Liver (tissue), 9 donors: ENCODE measurements around the gene DNAH8. TPM values are rescaled to one million over a fixed set of nuclear protein-coding genes. Genes with fewer than 3 reads are reported as not detected.

Experiments used
- DNase-seq: peaks from one replicate; pipeline ENCODE4 v3.0.0-alpha.2; 2017; ENCODE audit warnings: low spot score
- H3K27ac ChIP-seq, 2 donors: one replicate each; pipeline ENCODE4 v1.7.0; 2013; ENCODE audit warnings: inconsistent platforms in 2 of 2, low read length in 2 of 2, control low read depth in 1 of 2, low read depth in 1 of 2, mild to moderate bottlenecking in 1 of 2
- H3K27me3 ChIP-seq, 4 donors: one replicate each; pipeline versions ENCODE4 v1.6.1 to v1.7.0; 2013; ENCODE audit warnings: low read length in 3 of 4, inconsistent platforms in 1 of 4, mild to moderate bottlenecking in 1 of 4, moderate library complexity in 1 of 4; ENCODE audit not compliant: control insufficient read depth in 4 of 4, insufficient read depth in 4 of 4
- H3K36me3 ChIP-seq, 4 donors: one replicate each; pipeline versions ENCODE4 v1.6.1 to v1.7.0; 2013; ENCODE audit warnings: low read length in 3 of 4, mild to moderate bottlenecking in 3 of 4, low read depth in 1 of 4, moderate library complexity in 1 of 4; ENCODE audit not compliant: control insufficient read depth in 4 of 4, insufficient read depth in 3 of 4
- H3K4me1 ChIP-seq, 4 donors: one replicate each; pipeline versions ENCODE4 v1.6.1 to v1.7.0; 2013; ENCODE audit warnings: low read length in 3 of 4, mild to moderate bottlenecking in 3 of 4, moderate library complexity in 1 of 4; ENCODE audit not compliant: control insufficient read depth in 4 of 4, insufficient read depth in 4 of 4
- H3K4me3 ChIP-seq, 3 donors: one replicate each; pipeline versions ENCODE4 v1.6.1 to v1.7.0; 2013; ENCODE audit warnings: low read length in 3 of 3, control low read depth in 1 of 3, low read depth in 1 of 3, mild to moderate bottlenecking in 1 of 3
- H3K9ac ChIP-seq, 2 donors: one replicate each; pipeline ENCODE4 v1.7.0; 2013; ENCODE audit warnings: low read length in 2 of 2, mild to moderate bottlenecking in 2 of 2, moderate library complexity in 2 of 2, control low read depth in 1 of 2, low read depth in 1 of 2
- H3K9me3 ChIP-seq, 4 donors: one replicate each; pipeline versions ENCODE4 v1.6.1 to v1.7.0; 2013; ENCODE audit warnings: low read length in 3 of 4; ENCODE audit not compliant: control insufficient read depth in 4 of 4
- FOXA1 ChIP-seq: IDR thresholded peaks from 2 replicates; pipeline ENCODE4 v1.6.1; 2016; ENCODE audit warnings: antibody characterized with exemption
- FOXA2 ChIP-seq: IDR thresholded peaks from 2 replicates; pipeline ENCODE4 v1.6.1; 2016; ENCODE audit warnings: antibody characterized with exemption
- GABPA ChIP-seq, 2 donors: IDR thresholded peaks in 1 of 2; conservative IDR thresholded peaks in 1 of 2; 2 replicates each; pipeline ENCODE4 v1.6.1; 2016; ENCODE audit warnings: antibody characterized with exemption in 2 of 2, mild to moderate bottlenecking in 1 of 2, moderate library complexity in 1 of 2
- HNF4G ChIP-seq: IDR thresholded peaks from 2 replicates; pipeline ENCODE4 v1.6.1; 2016; ENCODE audit warnings: antibody characterized with exemption
- RAD21 ChIP-seq, 2 donors: IDR thresholded peaks; 2 replicates each; pipeline ENCODE4 v1.6.1; 2016; ENCODE audit warnings: antibody characterized with exemption in 2 of 2, mild to moderate bottlenecking in 2 of 2
- SP1 ChIP-seq: IDR thresholded peaks from 2 replicates; pipeline ENCODE4 v1.6.1; 2018; ENCODE audit warnings: antibody characterized with exemption, mild to moderate bottlenecking
- YY1 ChIP-seq: IDR thresholded peaks from 2 replicates; pipeline ENCODE4 v1.6.1; 2016; ENCODE audit warnings: antibody characterized with exemption, mild to moderate bottlenecking
- WGBS: extraction: QIAGEN DNeasy Blood & Tissue Kit; methylation state at CpG from one replicate; pipeline ENCODE4 v1.1.7; 2013; 5-methylcytosine and 5-hydroxymethylcytosine counted together
- polyA plus RNA-seq, 2 donors: library from polyadenylated mRNA; stranded (reverse) in 1 of 2; unstranded in 1 of 2; fragments of 200-250 nt in 1 of 2; fragments of >200 nt in 1 of 2; fragmentation: Nextera tagmentation in 1 of 2; extraction: Ambion mirVana in 1 of 2; gene quantifications; one replicate each; pipeline versions ENCODE4 v1.2.1 to v1.2.3, GENCODE V29; 2013 to 2015
- total RNA-seq, 2 donors: library from RNA; depleted of rRNA; stranded (reverse); fragments of >200 nt; gene quantifications; one replicate each; pipeline ENCODE4 v1.2.3, GENCODE V29; 2014
- TF ChIP-seq, protein P1 (sequence below): fragments of 150-350 bp; IDR thresholded peaks from 2 replicates; pipeline ENCODE4 v1.5.1; 2017; ENCODE audit warnings: improper control_type of control experiment, low read depth, low read length; ENCODE audit not compliant: missing input control
- TF ChIP-seq, protein P2 (sequence below): IDR thresholded peaks from 2 replicates; pipeline ENCODE4 v1.6.1; 2016; ENCODE audit warnings: antibody characterized with exemption
- TF ChIP-seq, protein P3 (sequence below): IDR thresholded peaks from 2 replicates; pipeline ENCODE4 v1.6.1; 2016; ENCODE audit warnings: antibody characterized with exemption, mild to moderate bottlenecking
- TF ChIP-seq, protein P4 (sequence below): IDR thresholded peaks from 2 replicates; pipeline ENCODE4 v1.6.1; 2016; ENCODE audit warnings: antibody characterized with exemption
- TF ChIP-seq, protein P5 (sequence below): IDR thresholded peaks from 2 replicates; pipeline ENCODE4 v1.6.1; 2016; ENCODE audit warnings: antibody characterized with exemption
- donor health status: healthy.
- donor health status: healthy.
- donor health status: healthy.
- donor health status: healthy.
- donor health status: healthy.

The DNAH8 gene
- total and polyA plus RNA-seq, 4 donors, result under 0.01 to 0.05 TPM; not detected in 2

DNA sequence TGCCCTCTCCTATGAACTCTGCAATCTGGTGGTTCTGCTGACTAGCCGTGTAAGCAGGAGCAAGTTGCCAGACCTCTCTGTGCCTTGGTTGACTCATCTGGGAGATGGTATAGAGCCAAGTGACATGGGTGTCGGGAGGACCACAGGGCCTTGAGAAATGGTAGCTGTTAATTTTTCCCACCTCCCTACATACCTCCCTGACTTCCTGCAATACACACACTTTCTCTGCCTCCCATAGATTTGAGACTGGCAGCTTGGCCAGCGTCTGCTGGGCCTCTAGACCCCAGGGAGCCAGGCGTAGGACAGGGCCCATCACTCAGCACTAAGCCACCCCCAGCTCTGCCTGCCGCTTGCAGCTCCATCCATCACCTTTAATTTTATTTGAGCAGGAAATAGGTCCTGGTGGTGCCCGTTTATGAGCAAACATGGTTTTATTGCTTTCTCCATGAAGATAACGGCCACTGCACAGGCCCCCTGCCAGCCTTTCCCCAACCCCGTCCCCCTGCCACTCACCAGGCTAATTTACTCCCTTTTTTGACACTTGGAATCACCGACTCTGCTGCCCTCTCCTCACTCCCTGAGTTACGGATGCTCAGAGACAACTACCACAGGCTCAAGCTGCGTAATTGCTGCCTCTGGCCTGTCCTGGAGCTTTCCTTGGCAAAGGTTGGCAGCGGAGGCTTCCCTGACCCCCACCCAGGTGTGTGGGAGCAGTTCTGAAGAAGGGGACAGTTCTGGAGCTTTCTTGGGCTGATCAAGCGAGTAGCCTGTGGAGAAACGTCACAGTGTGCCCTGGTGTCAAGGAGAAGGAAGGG is 344.6 kb downstream of the DNAH8 start (continued):
- TF ChIP-seq, protein P1, sequence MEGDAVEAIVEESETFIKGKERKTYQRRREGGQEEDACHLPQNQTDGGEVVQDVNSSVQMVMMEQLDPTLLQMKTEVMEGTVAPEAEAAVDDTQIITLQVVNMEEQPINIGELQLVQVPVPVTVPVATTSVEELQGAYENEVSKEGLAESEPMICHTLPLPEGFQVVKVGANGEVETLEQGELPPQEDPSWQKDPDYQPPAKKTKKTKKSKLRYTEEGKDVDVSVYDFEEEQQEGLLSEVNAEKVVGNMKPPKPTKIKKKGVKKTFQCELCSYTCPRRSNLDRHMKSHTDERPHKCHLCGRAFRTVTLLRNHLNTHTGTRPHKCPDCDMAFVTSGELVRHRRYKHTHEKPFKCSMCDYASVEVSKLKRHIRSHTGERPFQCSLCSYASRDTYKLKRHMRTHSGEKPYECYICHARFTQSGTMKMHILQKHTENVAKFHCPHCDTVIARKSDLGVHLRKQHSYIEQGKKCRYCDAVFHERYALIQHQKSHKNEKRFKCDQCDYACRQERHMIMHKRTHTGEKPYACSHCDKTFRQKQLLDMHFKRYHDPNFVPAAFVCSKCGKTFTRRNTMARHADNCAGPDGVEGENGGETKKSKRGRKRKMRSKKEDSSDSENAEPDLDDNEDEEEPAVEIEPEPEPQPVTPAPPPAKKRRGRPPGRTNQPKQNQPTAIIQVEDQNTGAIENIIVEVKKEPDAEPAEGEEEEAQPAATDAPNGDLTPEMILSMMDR, result no peak
- no peak for TF ChIP-seq YY1

DNA sequence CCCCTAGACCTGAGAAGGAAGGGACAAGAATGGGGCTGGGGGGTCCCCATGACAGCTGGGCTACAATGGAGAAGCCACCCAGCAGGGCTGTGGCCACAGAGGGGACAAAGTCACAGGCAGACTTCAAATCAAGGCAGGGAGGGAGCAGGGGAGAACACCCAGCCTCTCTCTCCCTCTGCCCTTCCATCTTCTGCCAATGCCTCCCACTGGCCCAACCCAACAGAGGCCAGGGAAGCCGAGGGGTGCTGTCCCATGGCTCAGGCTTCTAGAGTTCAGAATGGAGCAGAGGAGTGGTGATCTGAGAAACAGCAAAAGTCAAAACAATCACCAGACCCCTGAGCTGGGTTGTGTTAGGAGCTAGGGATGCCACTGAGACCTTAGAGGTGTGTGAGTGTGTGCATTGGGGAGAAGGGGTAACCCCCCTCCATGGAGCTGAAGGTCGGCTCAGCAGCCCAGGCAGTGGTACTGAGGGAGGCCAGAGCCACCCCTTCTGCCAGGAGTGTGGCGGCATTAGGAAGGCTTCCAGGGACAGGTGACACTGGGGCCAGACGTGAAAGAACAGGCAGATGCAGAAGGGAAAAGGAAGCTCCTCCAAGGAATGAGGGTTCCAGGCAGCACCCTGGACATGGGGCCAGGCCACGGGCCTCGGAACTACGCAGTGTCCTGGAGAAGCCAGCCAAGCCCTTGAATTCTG is 345.5 kb downstream of the DNAH8 start:
- no peak overlapping the region for H3K4me3 ChIP-seq
- peaks cover 0 to 2% (median 0%) of the 10 kb centered on the region in 4 donors for H3K4me1 ChIP-seq
- no peak overlapping the region for H3K9ac ChIP-seq
- DNase-seq, result no peak
- TF ChIP-seq YY1 (no peak), FOXA1 (no peak), RAD21 (IDR thresholded peaks at IDR 0.05) (no peak), GABPA (IDR thresholded peaks at IDR 0.05 in 1 of 2, conservative IDR thresholded peaks at IDR 0.05 in 1 of 2) (no peak), SP1 (no peak), FOXA2 (no peak), HNF4G (no peak)
- TF ChIP-seq, protein P1, result no peak
- TF ChIP-seq, protein P2, sequence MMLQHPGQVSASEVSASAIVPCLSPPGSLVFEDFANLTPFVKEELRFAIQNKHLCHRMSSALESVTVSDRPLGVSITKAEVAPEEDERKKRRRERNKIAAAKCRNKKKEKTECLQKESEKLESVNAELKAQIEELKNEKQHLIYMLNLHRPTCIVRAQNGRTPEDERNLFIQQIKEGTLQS, result no peak
- TF ChIP-seq, protein P3, sequence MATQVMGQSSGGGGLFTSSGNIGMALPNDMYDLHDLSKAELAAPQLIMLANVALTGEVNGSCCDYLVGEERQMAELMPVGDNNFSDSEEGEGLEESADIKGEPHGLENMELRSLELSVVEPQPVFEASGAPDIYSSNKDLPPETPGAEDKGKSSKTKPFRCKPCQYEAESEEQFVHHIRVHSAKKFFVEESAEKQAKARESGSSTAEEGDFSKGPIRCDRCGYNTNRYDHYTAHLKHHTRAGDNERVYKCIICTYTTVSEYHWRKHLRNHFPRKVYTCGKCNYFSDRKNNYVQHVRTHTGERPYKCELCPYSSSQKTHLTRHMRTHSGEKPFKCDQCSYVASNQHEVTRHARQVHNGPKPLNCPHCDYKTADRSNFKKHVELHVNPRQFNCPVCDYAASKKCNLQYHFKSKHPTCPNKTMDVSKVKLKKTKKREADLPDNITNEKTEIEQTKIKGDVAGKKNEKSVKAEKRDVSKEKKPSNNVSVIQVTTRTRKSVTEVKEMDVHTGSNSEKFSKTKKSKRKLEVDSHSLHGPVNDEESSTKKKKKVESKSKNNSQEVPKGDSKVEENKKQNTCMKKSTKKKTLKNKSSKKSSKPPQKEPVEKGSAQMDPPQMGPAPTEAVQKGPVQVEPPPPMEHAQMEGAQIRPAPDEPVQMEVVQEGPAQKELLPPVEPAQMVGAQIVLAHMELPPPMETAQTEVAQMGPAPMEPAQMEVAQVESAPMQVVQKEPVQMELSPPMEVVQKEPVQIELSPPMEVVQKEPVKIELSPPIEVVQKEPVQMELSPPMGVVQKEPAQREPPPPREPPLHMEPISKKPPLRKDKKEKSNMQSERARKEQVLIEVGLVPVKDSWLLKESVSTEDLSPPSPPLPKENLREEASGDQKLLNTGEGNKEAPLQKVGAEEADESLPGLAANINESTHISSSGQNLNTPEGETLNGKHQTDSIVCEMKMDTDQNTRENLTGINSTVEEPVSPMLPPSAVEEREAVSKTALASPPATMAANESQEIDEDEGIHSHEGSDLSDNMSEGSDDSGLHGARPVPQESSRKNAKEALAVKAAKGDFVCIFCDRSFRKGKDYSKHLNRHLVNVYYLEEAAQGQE, result no peak
- TF ChIP-seq, protein P4, sequence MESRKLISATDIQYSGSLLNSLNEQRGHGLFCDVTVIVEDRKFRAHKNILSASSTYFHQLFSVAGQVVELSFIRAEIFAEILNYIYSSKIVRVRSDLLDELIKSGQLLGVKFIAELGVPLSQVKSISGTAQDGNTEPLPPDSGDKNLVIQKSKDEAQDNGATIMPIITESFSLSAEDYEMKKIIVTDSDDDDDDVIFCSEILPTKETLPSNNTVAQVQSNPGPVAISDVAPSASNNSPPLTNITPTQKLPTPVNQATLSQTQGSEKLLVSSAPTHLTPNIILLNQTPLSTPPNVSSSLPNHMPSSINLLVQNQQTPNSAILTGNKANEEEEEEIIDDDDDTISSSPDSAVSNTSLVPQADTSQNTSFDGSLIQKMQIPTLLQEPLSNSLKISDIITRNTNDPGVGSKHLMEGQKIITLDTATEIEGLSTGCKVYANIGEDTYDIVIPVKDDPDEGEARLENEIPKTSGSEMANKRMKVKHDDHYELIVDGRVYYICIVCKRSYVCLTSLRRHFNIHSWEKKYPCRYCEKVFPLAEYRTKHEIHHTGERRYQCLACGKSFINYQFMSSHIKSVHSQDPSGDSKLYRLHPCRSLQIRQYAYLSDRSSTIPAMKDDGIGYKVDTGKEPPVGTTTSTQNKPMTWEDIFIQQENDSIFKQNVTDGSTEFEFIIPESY, result no peak
- TF ChIP-seq, protein P5, sequence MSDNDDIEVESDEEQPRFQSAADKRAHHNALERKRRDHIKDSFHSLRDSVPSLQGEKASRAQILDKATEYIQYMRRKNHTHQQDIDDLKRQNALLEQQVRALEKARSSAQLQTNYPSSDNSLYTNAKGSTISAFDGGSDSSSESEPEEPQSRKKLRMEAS, result no peak
- WGBS, result 86% methylated on average over 7 of the region's 7 CpGs
- no peak overlapping the region for H3K27ac ChIP-seq
- no peaks in the 10 kb centered on the region for H3K36me3 ChIP-seq
- no peaks in the 10 kb centered on the region for H3K27me3 ChIP-seq
- no peaks in the 10 kb centered on the region for H3K9me3 ChIP-seq
